HCT116 (cell line): Measurements from ENCODE around the gene ZBTB6. TPM values are rescaled to one million over a fixed set of nuclear protein-coding genes. Genes with fewer than 3 reads are reported as not detected.

ENCODE experiments used
- ATAC-seq: fragments of 200-7000 bp; cut with Tn5 transposase; 2 replicates; pipeline ENCODE4 v1.9.1; 2020; ENCODE audit warnings: mild to moderate bottlenecking, moderate library complexity
- BruUV-seq: library from RNA; stranded (reverse); fragments of 400-500 nt; replicated peaks from 2 replicates; lab custom pipeline; 2021; lab: Mats Ljungman, UMichigan
- CTCF ChIA-PET: fragments of 300-600 bp; sonication (Branson Sonifier 250); formaldehyde crosslinking; loops from one replicate; lab custom pipeline; 2021; ENCODE audit warnings: antibody characterized with exemption; lab: Charles Lee
- POLR2A ChIA-PET: fragments of 300-600, 350-600 bp; sonication (Branson Sonifier 250); formaldehyde crosslinking; loops from one replicate; lab custom pipeline; 2021; ENCODE audit warnings: antibody characterized with exemption; lab: Charles Lee
- RAD21 ChIA-PET, 2 experiments: fragments of 300-600 bp; sonication (Branson Sonifier 250); formaldehyde crosslinking; loops; one replicate each; lab custom pipeline; 2023; ENCODE audit warnings: low total read pairs in 2 of 2; ENCODE audit not compliant: uncharacterized antibody in 2 of 2, unreplicated experiment in 2 of 2, low non-redundant PET in 1 of 2; lab: Charles Lee
- DNase-seq: peaks from one replicate; pipeline ENCODE4 v3.0.0-alpha.2; 2010; ENCODE audit warnings: low read depth, low spot score
- H2AFZ ChIP-seq: fragments of 200-600 bp; shearing (Covaris generic), sonication (generic); 2 replicates; pipeline ENCODE4 v1.6.1; 2017; ENCODE audit warnings: low read depth, mixed run types, mixed read lengths, antibody characterized with exemption, low read length; ENCODE audit not compliant: poor library complexity, severe bottlenecking
- H3K27ac ChIP-seq: 2 replicates; pipeline ENCODE4 v1.5.1; 2012; ENCODE audit warnings: low read depth, low read length
- H3K27me3 ChIP-seq: fragments of 200-600 bp; sonication (generic); 2 replicates; pipeline ENCODE4 v1.6.1; 2016; ENCODE audit warnings: mixed run types, low read length, mixed read lengths; ENCODE audit not compliant: insufficient read depth
- H3K36me3 ChIP-seq, 2 experiments: fragments of 200-500 bp in 1 of 2; fragments of 200-600 bp in 1 of 2; sonication (Bioruptor generic) in 1 of 2; sonication (generic) in 1 of 2; 2 replicates each; pipeline versions ENCODE4 v1.5.1 to v1.6.1; 2014 to 2016; ENCODE audit warnings: low read length in 2 of 2, inconsistent platforms in 1 of 2, mixed read lengths in 1 of 2, mixed run types in 1 of 2; ENCODE audit not compliant: insufficient read depth in 2 of 2, control insufficient read depth in 1 of 2
- H3K4me1 ChIP-seq, 2 experiments: fragments of 200-600 bp in 1 of 2; sonication (generic) in 1 of 2; 2 replicates each; pipeline versions ENCODE4 v1.5.1 to v1.6.1; 2012 to 2017; ENCODE audit warnings: low read length in 2 of 2, inconsistent platforms in 1 of 2, mild to moderate bottlenecking in 1 of 2, mixed read lengths in 1 of 2, mixed run types in 1 of 2, moderate library complexity in 1 of 2; ENCODE audit not compliant: insufficient read depth in 2 of 2, control insufficient read depth in 1 of 2
- H3K4me2 ChIP-seq: fragments of 200-600 bp; sonication (generic); 2 replicates; pipeline ENCODE4 v1.6.1; 2017; ENCODE audit warnings: mixed run types, low read length, mixed read lengths
- H3K4me3 ChIP-seq, 2 experiments: fragments of 200-600 bp in 1 of 2; sonication (generic) in 1 of 2; replicated peaks in 1 of 2; 2 replicates each; pipeline ENCODE4 v1.5.1; 2011 to 2016; ENCODE audit warnings: low read length in 2 of 2, control low read depth in 1 of 2, low read depth in 1 of 2, mild to moderate bottlenecking in 1 of 2, mixed read lengths in 1 of 2, mixed run types in 1 of 2
- H3K79me2 ChIP-seq: fragments of 200-600 bp; sonication (generic); 2 replicates; pipeline ENCODE4 v1.6.1; 2017; ENCODE audit warnings: mild to moderate bottlenecking, mixed run types, low read length, moderate library complexity, mixed read lengths; ENCODE audit not compliant: insufficient read depth
- H3K9ac ChIP-seq: fragments of 200-600 bp; sonication (generic); 2 replicates; pipeline ENCODE4 v1.6.1; 2016; ENCODE audit warnings: low read length, mixed read lengths
- H3K9me2 ChIP-seq: fragments of 200-600 bp; sonication (generic), shearing (Covaris generic); 2 replicates; pipeline ENCODE4 v1.6.1; 2017; ENCODE audit warnings: mixed run types, mild to moderate bottlenecking, moderate library complexity; ENCODE audit not compliant: insufficient read depth
- H3K9me3 ChIP-seq, 2 experiments: fragments of 200-500 bp in 1 of 2; fragments of 200-600 bp in 1 of 2; sonication (Bioruptor generic) in 1 of 2; sonication (generic) in 1 of 2; 2 replicates each; pipeline ENCODE4 v1.6.1; 2014 to 2017; ENCODE audit warnings: low read length in 2 of 2, mixed read lengths in 2 of 2, inconsistent platforms in 1 of 2, low read depth in 1 of 2, mild to moderate bottlenecking in 1 of 2, mixed run types in 1 of 2, moderate library complexity in 1 of 2; ENCODE audit not compliant: control insufficient read depth in 1 of 2, insufficient read depth in 1 of 2
- H4K20me1 ChIP-seq: fragments of 200-600 bp; sonication (generic), shearing (Covaris generic); 2 replicates; pipeline ENCODE4 v1.6.1; 2017; ENCODE audit warnings: mixed run types, mild to moderate bottlenecking, moderate library complexity; ENCODE audit not compliant: insufficient read depth
- ATF3 ChIP-seq: IDR thresholded peaks from 2 replicates; pipeline ENCODE4 v1.6.1; 2012
- CTCF ChIP-seq, 3 experiments: fragments of 200-600 bp in 1 of 3; sonication (generic) in 1 of 3; IDR thresholded peaks in 2 of 3; conservative IDR thresholded peaks in 1 of 3; 2 replicates each; pipeline ENCODE4 v1.5.1; 2012 to 2017; ENCODE audit warnings: low read depth in 2 of 3, low read length in 2 of 3, antibody characterized with exemption in 1 of 3, borderline replicate concordance in 1 of 3, control low read depth in 1 of 3, mild to moderate bottlenecking in 1 of 3, mixed read lengths in 1 of 3, mixed run types in 1 of 3, moderate library complexity in 1 of 3; ENCODE audit not compliant: insufficient read depth in 1 of 3
- EGR1 ChIP-seq: IDR thresholded peaks from 2 replicates; pipeline ENCODE4 v1.6.1; 2012; ENCODE audit warnings: low read depth
- ELF1 ChIP-seq: IDR thresholded peaks from 2 replicates; pipeline ENCODE4 v1.6.1; 2012; ENCODE audit warnings: low read depth, borderline replicate concordance
- EZH2 ChIP-seq: fragments of 200-600 bp; sonication (generic); IDR thresholded peaks from 2 replicates; pipeline ENCODE4 v1.6.1; 2017; ENCODE audit warnings: antibody characterized with exemption, mixed run types
- EZH2phosphoT487 ChIP-seq: fragments of 200-600 bp; IDR thresholded peaks from 2 replicates; pipeline ENCODE4 v1.6.1; 2018; ENCODE audit warnings: antibody characterized with exemption, borderline replicate concordance
- JUND ChIP-seq: IDR thresholded peaks from 2 replicates; pipeline ENCODE4 v1.6.1; 2012
- MAX ChIP-seq: IDR thresholded peaks from 2 replicates; pipeline ENCODE4 v1.6.1; 2012
- POLR2A ChIP-seq: IDR thresholded peaks from 2 replicates; pipeline ENCODE4 v1.7.0; 2011; ENCODE audit warnings: borderline replicate concordance; ENCODE audit not compliant: insufficient read depth, insufficient read length; ENCODE audit errors: extremely low read depth
- POLR2AphosphoS5 ChIP-seq: IDR thresholded peaks from 2 replicates; pipeline ENCODE4 v1.6.1; 2011; ENCODE audit warnings: mild to moderate bottlenecking, low read depth, low read length, moderate library complexity
- RAD21 ChIP-seq: IDR thresholded peaks from 2 replicates; pipeline ENCODE4 v1.6.1; 2012; ENCODE audit warnings: low read depth, mild to moderate bottlenecking
- SP1 ChIP-seq: IDR thresholded peaks from 2 replicates; pipeline ENCODE4 v1.6.1; 2012; ENCODE audit warnings: low read depth
- TCF7L2 ChIP-seq: IDR thresholded peaks from 2 replicates; pipeline ENCODE4 v1.7.0; 2011; ENCODE audit warnings: borderline replicate concordance, inconsistent platforms; ENCODE audit not compliant: insufficient read depth, insufficient read length; ENCODE audit errors: extremely low read depth
- ZBTB33 ChIP-seq: IDR thresholded peaks from 2 replicates; pipeline ENCODE4 v1.6.1; 2011; ENCODE audit warnings: mild to moderate bottlenecking, low read length, moderate library complexity; ENCODE audit not compliant: insufficient replicate concordance; ENCODE audit errors: extremely low read depth
- ZFX ChIP-seq: fragments of 450-650 bp; IDR thresholded peaks from 2 replicates; pipeline ENCODE4 v1.6.1; 2017
- ZNF274 ChIP-seq: fragments of 200-500 bp; sonication (Bioruptor generic); IDR thresholded peaks from 2 replicates; pipeline ENCODE4 v1.6.1; 2014; ENCODE audit warnings: mild to moderate bottlenecking, low read depth, low read length, inconsistent platforms
- intact Hi-C: fragments of 100-400 bp; cut with micrococcal nuclease; formaldehyde crosslinking; loops from 2 replicates; pipeline ENCODE4 v1.10.0; 2022
- total RNA-seq: library from RNA; stranded (reverse); gene quantifications from one replicate; pipeline ENCODE4 v1.2.1, GENCODE V29; 2021; ENCODE audit not compliant: unreplicated experiment

ZBTB6 gene
- total RNA-seq, 1 experiment from 2014 or later = 12.3 TPM

GRCh38 chr9:122949696-122950095 lies 36.6 kb upstream of the ZBTB6 start:
- Histone ChIP-seq H3K27ac (no peak overlapping the region), H3K4me2 (no peak overlapping the region), H3K9me3 (no peaks in the 10 kb centered on the region), H3K79me2 (peaks cover 93% of the 10 kb centered on the region), H3K9ac (no peak overlapping the region), H3K36me3 (no peaks in the 10 kb centered on the region), H3K27me3 (no peaks in the 10 kb centered on the region), H3K4me1 (peaks cover 3 to 6% of the 10 kb centered on the region in 2 experiments; a peak in 2 of 4 replicates), H2AFZ (no peak overlapping the region), H3K4me3 (no peak overlapping the region), H4K20me1 (peaks cover 5% of the 10 kb centered on the region; the same call in 1 of the 2 replicates), H3K9me2 (no peaks in the 10 kb centered on the region)
- RAD21 ChIA-PET = no interaction called here
- POLR2A ChIA-PET = no interaction called here
- intact Hi-C loops = no loop called here
- no TSS peak for BruUV-seq
- TF ChIP-seq TCF7L2 = no peak
- TF ChIP-seq RAD21 = no peak
- ATAC-seq = no peak
- no peak for DNase-seq
- CTCF ChIA-PET = no interaction called here

- no peaks in the 10 kb centered on the region; a peak in 1 of 4 replicates for H3K4me1 ChIP-seq
- H2AFZ ChIP-seq = no peak overlapping the region
- RAD21 ChIA-PET = no interaction called here
- no TSS peak for BruUV-seq
- CTCF ChIA-PET = no interaction called here
- no peaks in the 10 kb centered on the region for H3K36me3 ChIP-seq
- no peaks in the 10 kb centered on the region for H3K27me3 ChIP-seq
- H3K27ac ChIP-seq = no peak overlapping the region
- H4K20me1 ChIP-seq = peaks cover 5% of the 10 kb centered on the region; the same call in 1 of the 2 replicates
- no peak overlapping the region for H3K4me3 ChIP-seq
- DNase-seq = no peak
- no peaks in the 10 kb centered on the region for H3K9me3 ChIP-seq
- H3K79me2 ChIP-seq = peaks cover 94% of the 10 kb centered on the region
- H3K4me2 ChIP-seq = no peak overlapping the region
- no peak for ATAC-seq
- POLR2A ChIA-PET = no interaction called here
- H3K9me2 ChIP-seq = no peaks in the 10 kb centered on the region
- no peak overlapping the region for H3K9ac ChIP-seq
- intact Hi-C loops = no loop called here
- no peak for TF ChIP-seq MAX
- TF ChIP-seq TCF7L2 = no peak
- no peak for TF ChIP-seq ZBTB33
- no peak for TF ChIP-seq JUND
- TF ChIP-seq POLR2A = no peak
- TF ChIP-seq EGR1 = no peak
- no peak for TF ChIP-seq EZH2phosphoT487
- TF ChIP-seq ZNF274 = no peak
- no peak for TF ChIP-seq CTCF (IDR thresholded peaks at IDR 0.05 in 2 of 3, conservative IDR thresholded peaks at IDR 0.05 in 1 of 3; ENCODE audit: borderline replicate concordance in 1 of 3, insufficient read depth in 1 of 3, low read depth in 2 of 3, low read length in 2 of 3)
- no peak for TF ChIP-seq POLR2AphosphoS5
- no peak for TF ChIP-seq EZH2
- no peak for TF ChIP-seq ELF1
- TF ChIP-seq SP1 = no peak
- no peak for TF ChIP-seq ZFX
- TF ChIP-seq ATF3 = no peak
These were observed 35.2 kb upstream of the ZBTB6 start for GRCh38 chr9:122948313-122948712.
